CD1c-positive myeloid dendritic cell (primary cell): Measurements from ENCODE around the gene LDLRAP1.

ENCODE experiments used
- DNase-seq: peaks from one replicate; pipeline ENCODE4 v3.0.0-alpha.2; 2016; ENCODE audit errors: extremely low spot score

The LDLRAP1 gene

GRCh38 chr1:25541889-25542658, 1.3 kb upstream of the LDLRAP1 start:
- no peak for DNase-seq

- DNase-seq, result no peak
Measured at GRCh38 chr1:25543005-25543424, 391 bp upstream of the LDLRAP1 start.

- DNase-seq, result no peak
Measured at GRCh38 chr1:25544243-25544764, 898 bp downstream of the LDLRAP1 start.

- DNase-seq, result no peak
Measured at GRCh38 chr1:25544819-25545218, 1.4 kb downstream of the LDLRAP1 start.

GRCh38 chr1:25545767-25546166, 2.4 kb downstream of the LDLRAP1 start:
- no peak for DNase-seq

GRCh38 chr1:25546193-25546592, 2.8 kb downstream of the LDLRAP1 start:
- no peak for DNase-seq

GRCh38 chr1:25548601-25549000, 5.2 kb downstream of the LDLRAP1 start:
- DNase-seq, result no peak

- peak; percentile 74 for DNase-seq
Measured at GRCh38 chr1:25549273-25550154, 6.1 kb downstream of the LDLRAP1 start.

GRCh38 chr1:25550155-25550506, 6.7 kb downstream of the LDLRAP1 start:
- DNase-seq, result peak; percentile 26

- DNase-seq, result no peak
Measured at GRCh38 chr1:25550683-25551310, 7.4 kb downstream of the LDLRAP1 start.

GRCh38 chr1:25553749-25554429, 10.5 kb downstream of the LDLRAP1 start:
- DNase-seq, result no peak

GRCh38 chr1:25554430-25554780, 11.0 kb downstream of the LDLRAP1 start:
- DNase-seq, result no peak

GRCh38 chr1:25554886-25555752, 11.7 kb downstream of the LDLRAP1 start:
- no peak for DNase-seq

- no peak for DNase-seq
Measured at GRCh38 chr1:25555753-25556092, 12.3 kb downstream of the LDLRAP1 start.

GRCh38 chr1:25556132-25556670, 12.8 kb downstream of the LDLRAP1 start:
- DNase-seq, result no peak

GRCh38 chr1:25556791-25557476, 13.5 kb downstream of the LDLRAP1 start:
- DNase-seq, result peak; percentile 59

GRCh38 chr1:25557543-25557942, 14.1 kb downstream of the LDLRAP1 start:
- no peak for DNase-seq

GRCh38 chr1:25559031-25559430, 15.6 kb downstream of the LDLRAP1 start:
- DNase-seq, result no peak

GRCh38 chr1:25560001-25560400, 16.6 kb downstream of the LDLRAP1 start:
- DNase-seq, result peak; percentile 45

GRCh38 chr1:25560788-25561187, 17.4 kb downstream of the LDLRAP1 start:
- no peak for DNase-seq
